Choroid plexus epithelial cell (primary cell): ENCODE data around the gene CFAP91.
A peak's percentile ranks its signal among the peaks of the same experiment; 100 is the strongest.

Source experiments
- DNase-seq: peaks from one replicate; pipeline ENCODE4 v3.0.0-alpha.2; 2010; ENCODE audit warnings: low read depth
- H3K4me3 ChIP-seq: 2 replicates; pipeline ENCODE4 v1.5.1; 2011; ENCODE audit warnings: low read depth, mild to moderate bottlenecking, control low read depth, low read length, moderate library complexity
- TF ChIP-seq, protein P1 (sequence below): conservative IDR thresholded peaks from 2 replicates; pipeline ENCODE4 v1.5.1; 2011; ENCODE audit warnings: low read depth, mild to moderate bottlenecking, control low read depth, inconsistent platforms, low read length, moderate library complexity

Gene CFAP91

DNA sequence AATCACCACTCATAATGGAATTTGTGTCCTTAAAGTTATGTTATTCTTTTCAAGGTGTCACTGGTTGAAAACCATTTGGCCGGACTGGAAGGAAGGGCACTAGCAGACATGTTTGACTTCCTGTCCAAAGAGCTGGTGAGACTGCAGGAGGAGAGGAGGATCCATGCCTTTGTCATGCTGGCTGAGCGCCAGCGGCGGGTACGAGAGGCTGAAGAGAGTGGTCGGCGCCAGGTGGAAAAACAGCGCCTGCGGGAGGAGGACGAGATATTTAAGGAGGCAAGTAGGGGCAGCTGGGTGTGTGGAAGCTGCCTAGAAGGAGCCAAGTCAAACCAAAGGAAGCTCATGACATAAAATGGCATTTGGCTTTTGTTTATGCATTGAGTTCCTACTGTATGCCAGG is 41.1 kb downstream of the CFAP91 start:
- no peak overlapping the region for H3K4me3 ChIP-seq
- no peak for DNase-seq
- TF ChIP-seq, protein P1, sequence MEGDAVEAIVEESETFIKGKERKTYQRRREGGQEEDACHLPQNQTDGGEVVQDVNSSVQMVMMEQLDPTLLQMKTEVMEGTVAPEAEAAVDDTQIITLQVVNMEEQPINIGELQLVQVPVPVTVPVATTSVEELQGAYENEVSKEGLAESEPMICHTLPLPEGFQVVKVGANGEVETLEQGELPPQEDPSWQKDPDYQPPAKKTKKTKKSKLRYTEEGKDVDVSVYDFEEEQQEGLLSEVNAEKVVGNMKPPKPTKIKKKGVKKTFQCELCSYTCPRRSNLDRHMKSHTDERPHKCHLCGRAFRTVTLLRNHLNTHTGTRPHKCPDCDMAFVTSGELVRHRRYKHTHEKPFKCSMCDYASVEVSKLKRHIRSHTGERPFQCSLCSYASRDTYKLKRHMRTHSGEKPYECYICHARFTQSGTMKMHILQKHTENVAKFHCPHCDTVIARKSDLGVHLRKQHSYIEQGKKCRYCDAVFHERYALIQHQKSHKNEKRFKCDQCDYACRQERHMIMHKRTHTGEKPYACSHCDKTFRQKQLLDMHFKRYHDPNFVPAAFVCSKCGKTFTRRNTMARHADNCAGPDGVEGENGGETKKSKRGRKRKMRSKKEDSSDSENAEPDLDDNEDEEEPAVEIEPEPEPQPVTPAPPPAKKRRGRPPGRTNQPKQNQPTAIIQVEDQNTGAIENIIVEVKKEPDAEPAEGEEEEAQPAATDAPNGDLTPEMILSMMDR, result no peak

DNA sequence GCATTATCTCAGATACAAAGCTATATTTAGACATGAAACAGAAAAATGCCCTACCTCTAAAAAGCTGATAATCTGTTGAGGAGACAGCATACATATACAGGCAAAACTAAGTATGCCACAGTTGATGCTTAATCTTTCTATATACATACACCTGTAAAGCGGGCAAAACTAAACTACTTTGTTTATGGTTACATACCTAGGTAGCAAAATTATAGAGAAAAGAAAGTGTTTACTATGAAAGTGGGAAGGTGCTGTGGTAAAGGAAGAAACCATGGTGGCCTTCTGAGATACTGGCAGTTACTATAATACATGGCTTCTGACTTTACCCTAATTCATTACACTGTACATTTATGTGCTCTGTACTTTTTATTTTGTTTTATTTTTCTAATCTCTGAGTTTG is 43.1 kb downstream of the CFAP91 start:
- H3K4me3 ChIP-seq, result no peak overlapping the region
- TF ChIP-seq, protein P1, result no peak
- no peak for DNase-seq

DNA sequence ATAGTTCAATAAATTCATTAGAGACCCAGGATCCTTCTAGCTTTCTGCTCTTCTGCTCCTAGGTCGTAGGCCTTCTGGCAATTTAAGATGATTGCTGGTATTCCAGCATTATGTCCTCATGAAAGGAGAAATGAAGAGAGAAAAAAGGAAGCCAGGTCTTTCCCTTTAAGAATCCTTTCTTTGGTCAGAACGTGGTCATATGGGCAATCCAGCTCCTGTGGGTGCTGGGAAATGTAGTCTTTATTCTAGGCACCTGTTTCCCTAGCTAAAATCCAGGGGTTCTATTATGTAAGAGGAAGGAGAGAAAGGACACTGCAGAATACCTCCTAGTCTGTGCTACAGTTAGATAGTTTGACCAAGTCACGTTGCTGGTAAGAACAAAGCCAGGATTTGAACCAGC is 43.6 kb downstream of the CFAP91 start:
- H3K4me3 ChIP-seq, result no peak overlapping the region

DNA sequence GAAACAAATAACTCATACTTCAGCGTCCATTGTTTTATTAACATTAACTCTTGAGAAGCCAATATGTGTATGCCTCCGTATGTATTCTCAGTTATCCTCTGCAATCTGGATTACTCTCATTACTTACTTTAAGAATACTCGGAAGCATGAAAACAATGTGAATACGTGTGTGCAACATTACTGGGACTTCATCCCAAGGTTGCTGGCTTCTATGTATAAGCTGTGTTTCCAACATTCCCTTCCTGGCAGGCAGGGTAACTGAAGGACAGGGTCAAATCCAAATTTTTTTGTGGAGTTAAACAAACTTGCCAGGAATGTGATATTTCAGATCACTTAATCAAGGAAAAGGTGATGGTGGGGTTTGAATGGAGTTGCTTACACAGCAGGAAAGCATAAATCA is 44.5 kb downstream of the CFAP91 start:
- TF ChIP-seq, protein P1, result no peak
- no peak overlapping the region for H3K4me3 ChIP-seq
- DNase-seq, result no peak

More for the DNA sequence above, 43.6 kb downstream of the CFAP91 start:
- DNase-seq, result no peak
- TF ChIP-seq, protein P1, result no peak

DNA sequence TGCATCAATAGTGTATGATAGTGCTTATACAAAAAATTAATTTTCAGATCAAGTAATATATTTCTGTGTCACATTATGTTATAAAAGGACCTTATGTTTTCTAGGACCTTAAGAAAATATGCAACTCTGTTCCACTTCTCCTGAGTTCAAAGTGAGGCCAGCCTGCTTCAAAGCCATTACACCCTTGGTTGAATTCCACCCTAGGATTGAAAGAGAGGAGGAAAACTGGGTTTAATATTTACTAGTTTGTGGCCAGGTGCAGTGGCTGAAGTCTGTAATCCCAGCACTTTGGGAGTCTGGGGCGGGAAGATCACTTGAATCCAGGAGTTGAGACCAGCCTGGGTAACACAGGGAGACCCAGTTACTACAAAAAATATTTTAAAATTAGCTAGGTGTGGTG is 46.2 kb downstream of the CFAP91 start:
- no peak overlapping the region for H3K4me3 ChIP-seq
- DNase-seq, result no peak
- TF ChIP-seq, protein P1, result no peak

DNA sequence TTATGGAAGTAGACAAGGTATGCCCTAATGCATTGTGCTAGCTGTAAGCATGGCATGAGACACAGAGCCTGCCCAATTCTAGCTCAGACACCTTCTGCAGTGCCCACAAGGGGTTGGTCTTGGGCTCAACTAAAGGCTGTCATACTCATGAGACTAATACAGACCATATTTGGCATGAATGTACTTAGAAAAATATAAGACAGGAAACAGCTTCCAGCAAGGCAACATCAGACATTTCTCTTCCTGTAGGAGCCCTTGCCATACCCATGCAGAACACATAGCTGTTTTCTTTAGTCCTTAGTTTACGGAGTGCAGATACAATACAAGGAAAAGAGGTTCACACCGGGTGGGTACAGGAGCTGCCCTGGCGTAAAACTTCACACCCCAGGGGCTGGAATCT is 48.6 kb downstream of the CFAP91 start:
- peak; percentile 5 for DNase-seq
- TF ChIP-seq, protein P1, result no peak
- H3K4me3 ChIP-seq, result no peak overlapping the region
